ENCODE data around the gene SLC5A12. TPM values are rescaled to one million over a fixed set of nuclear protein-coding genes. Genes with fewer than 3 reads are reported as not detected.
"Not testable (repeated sequence)": the region's sequence is repeated elsewhere in the genome, so short reads cannot be mapped to it uniquely, and the experiment has no call there.

SLC5A12 gene
- total RNA-seq, 1 experiment from 2014 or later = not detected

DNA sequence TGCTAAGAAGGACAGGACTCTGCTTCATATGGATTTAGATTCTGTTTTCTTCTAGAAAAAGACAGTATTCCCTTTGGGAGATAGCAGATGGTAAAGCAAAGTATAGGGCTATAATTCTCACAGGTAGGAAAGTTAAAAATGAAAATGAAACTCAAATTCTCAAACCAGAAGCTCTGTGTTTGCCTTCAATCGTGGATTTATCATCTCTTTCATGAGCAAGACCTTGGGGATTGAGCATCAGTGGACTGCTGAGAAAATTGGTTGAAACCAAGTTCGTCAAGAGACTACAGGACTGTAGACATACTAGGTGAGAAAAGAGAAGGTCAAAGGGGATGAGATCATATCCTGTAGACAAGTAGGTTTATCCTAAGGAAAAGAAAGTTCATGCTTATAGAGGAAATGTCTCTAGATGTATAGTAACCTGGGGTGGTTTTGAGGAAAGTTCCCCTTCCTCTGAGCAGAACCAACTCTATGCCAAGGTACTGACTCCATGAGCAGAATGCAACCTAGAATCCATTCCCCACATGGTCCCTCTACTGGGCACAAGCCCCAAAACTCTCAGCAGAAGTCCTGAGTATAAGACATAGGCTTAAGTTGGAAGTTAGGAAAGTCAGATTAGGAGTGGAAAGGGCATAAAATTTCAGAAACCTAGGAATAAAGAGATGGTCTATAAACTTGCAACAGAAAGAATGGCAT lies 46.5 kb downstream of the SLC5A12 start:
- in situ Hi-C loops (cut with HindIII; ENCODE audit: low sequenced_read_pairs) = no loop called here

DNA sequence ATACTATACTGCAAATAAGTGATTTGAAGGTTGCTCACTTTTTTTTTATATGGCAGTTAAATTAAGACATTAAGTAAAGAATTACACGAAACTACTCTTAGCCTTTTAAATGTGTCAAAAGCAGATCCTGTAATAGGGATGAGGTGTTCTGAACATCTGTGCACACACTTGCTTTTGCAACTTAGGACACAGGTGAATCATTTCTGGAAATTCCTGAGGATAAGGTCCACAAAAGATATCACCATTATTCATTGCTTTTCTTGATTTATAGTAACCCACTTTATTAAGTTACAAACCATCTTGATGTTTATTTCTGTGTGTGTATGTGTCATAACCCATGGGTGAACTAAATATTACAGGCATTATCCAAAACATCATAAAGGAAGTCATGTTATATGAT lies 55.9 kb downstream of the SLC5A12 start:
- in situ Hi-C loops (cut with HindIII; ENCODE audit: low sequenced_read_pairs) = no loop called here
- DNase-seq (ENCODE audit: low spot score) = no peak

More for the DNA sequence above, 46.5 kb downstream of the SLC5A12 start:
- DNase-seq (ENCODE audit: low spot score) = no peak

DNA sequence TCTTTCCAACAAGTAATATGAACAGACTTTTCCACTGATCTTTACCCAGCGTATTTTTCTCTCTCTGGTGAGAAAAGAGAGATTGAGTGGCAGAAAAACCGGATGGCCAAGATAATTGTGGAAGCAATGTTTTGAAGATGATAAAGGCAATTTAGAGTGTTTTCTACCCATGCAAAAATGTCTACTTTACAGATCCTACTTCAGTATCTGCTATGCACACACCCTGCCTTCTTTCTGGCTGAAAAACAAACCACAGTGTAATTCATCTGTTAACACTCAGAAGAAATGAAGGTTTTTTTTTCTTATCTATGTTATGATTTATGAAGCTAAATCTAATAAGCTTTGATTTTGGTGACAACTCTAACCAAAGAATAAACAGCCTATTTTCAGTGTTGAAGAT lies 56.8 kb downstream of the SLC5A12 start:
- in situ Hi-C loops (cut with HindIII; ENCODE audit: low sequenced_read_pairs) = no loop called here
- no peak for DNase-seq (ENCODE audit: low spot score)

DNA sequence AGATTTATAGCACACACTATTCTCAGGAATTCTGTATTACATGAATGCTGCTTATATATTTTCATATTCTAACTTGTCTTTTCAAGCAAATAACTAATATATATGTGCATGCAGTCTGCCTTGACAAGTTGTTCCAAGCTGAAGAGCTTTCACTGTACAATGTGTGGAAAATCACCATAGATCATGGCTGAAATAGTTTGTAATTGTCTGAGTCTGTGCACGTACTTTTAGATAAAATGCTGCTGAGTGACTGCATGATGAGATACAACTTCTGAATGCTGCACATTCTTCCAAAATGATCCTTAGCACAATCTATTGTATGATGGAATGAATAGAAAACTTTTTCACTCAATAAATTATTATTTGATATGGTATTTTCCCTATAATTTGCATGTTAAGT lies 58.9 kb downstream of the SLC5A12 start:
- in situ Hi-C loops (cut with HindIII; ENCODE audit: low sequenced_read_pairs) = no loop called here
- DNase-seq (ENCODE audit: low spot score) = no peak

DNA sequence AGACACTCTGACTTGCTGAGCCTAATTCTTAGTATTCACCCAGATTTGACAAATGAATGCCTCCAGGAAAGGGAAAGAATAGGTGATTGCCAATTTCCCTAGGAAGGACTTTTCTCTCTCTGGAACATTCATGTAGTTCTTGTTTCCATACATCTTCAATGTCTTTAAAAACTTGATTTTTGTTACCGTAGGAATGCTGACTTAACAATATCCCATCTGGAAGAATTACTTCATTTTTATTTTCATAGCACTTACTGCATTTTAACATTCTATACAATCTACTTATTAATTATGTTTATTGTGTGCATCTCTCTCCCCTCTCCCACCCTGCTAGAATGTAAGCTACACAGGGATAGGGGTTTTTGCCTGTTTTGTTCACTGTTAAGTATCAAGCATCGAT lies 66.6 kb downstream of the SLC5A12 start:
- DNase-seq (ENCODE audit: low spot score) = no peak
- in situ Hi-C loops (cut with HindIII; ENCODE audit: low sequenced_read_pairs) = no loop called here

DNA sequence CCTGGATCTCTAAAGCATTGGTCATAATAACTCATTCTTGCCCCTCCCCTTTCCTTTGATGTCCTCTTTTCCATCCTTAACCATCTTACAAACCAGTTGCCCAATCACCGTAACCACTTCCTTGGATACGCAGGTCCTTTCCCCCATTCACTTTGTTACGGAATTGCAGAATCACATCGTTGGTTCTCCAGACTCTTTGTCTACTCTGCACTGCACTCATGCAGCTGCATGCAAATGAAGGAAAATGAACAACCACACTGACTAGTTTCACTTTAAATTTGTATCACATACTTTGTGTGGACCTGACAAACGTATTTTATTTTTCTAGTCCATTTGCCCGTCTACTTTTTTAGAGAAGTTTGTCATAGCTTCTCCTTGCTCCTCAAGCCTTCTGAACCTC lies 69.9 kb downstream of the SLC5A12 start:
- DNase-seq (ENCODE audit: low spot score) = no peak
- in situ Hi-C loops (cut with HindIII; ENCODE audit: low sequenced_read_pairs) = no loop called here

DNA sequence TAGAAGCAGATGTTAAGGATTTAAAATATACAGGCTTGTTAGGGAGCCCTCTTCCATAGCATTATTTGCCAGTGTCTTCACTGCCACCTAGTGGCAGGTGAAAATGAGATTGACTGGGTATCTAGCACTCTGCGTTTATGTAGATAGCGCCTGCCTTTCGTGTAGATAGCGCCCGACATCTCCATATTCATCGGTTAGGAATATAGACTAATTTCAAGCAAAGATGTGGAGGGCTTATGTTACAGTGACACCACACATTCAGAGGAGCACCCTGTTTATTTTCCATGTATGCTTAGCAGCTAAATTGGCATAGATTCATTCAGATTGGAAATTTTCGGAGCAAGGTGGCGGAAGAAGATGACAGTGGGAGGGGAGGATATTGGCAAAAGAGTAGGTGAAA lies 72.0 kb downstream of the SLC5A12 start:
- peak; percentile 32 for DNase-seq (ENCODE audit: low spot score)
- in situ Hi-C loops (cut with HindIII; ENCODE audit: low sequenced_read_pairs) = no loop called here

DNA sequence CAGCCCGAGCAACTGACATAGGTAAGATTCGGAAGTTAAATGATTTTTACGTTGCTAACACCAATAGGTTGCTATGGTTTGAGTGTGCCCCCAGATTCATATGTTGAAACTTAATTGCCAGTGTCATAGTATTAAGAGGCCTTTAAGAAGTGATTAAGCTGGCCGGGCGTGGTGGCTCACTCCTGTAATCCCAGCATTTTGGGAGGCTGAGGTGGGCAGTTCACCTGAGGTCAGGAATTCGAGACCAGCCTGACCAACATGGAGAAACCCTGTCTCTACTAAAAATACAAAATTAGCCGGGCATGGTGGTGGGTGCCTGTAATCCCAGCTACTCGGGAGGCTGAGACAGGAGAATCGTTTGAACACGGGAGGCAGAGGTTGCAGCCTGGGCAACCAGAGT lies 78.5 kb downstream of the SLC5A12 start:
- in situ Hi-C loops (cut with HindIII; ENCODE audit: low sequenced_read_pairs); DNase-seq (ENCODE audit: low spot score): not testable (repeated sequence)

DNA sequence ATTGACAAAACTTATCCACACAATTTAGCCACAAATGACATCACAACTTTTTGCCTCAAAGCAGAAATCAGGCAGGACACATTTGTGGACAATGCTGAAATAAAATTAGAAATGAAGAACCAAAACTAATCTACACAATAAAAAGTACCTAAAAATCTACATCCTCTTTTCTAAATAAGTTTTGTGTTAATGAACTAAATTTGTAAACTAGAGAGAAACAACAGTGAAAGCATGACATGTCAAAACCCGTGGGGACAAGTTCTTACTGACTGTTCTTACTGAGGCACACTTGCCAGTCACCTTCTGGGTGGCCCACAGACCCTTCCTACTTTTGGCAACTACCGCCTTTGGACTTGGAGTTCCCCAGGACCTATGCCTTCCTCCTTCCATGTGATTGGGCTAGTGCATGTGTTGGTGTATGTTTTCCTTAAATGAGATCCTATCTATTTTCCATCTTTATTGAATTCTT lies 89.1 kb downstream of the SLC5A12 start:
- in situ Hi-C loops (cut with HindIII; ENCODE audit: low sequenced_read_pairs) = no loop called here
- DNase-seq (ENCODE audit: low spot score) = no peak

DNA sequence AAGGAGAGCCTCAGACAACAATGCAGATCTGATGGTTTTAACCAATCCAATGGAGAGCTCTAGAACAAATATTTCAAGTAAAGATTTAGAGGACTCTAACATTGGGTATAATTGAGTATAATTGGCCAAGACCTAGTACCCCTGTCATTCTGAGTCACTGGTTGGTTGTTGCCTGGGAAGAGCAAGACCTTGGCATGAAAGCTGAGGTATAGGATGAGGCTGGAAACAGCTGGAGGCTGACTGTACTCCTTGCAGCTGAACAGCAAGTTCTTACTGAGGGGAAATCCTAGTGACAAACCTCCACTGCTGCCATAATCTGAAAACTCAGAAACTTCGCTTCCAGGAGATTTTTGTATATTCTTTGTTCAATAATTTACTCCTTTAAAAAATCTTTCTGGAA lies 95.5 kb downstream of the SLC5A12 start:
- in situ Hi-C loops (cut with HindIII; ENCODE audit: low sequenced_read_pairs) = no loop called here
- no peak for DNase-seq (ENCODE audit: low spot score)

DNA sequence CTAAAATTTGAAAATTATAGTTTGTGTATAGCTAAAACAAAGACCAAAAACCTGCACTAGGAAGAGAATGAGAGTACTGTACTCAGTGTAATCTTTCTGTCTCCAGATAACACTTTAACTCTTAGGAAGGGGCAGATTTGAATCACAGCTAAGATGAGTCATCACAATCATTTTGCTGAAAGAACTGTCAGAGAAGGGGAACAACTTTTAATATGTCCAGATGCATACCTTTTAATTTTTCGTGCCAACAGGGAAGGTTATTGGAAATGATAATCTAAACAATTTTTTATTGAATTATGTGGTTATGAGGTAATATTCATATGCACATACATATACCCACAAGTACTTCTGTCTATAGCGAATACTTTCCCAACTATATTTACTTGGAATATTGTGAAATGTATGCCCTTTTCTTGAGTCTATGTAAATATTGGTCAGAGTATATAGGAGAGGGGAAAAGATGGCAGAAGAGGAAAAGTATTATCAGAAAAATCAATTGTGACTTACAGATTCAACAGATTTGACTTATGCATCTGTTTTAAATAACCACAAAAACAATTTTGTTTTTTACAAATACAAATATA lies 98.7 kb downstream of the SLC5A12 start:
- in situ Hi-C loops (cut with HindIII; ENCODE audit: low sequenced_read_pairs) = no loop called here
- DNase-seq (ENCODE audit: low spot score) = no peak

DNA sequence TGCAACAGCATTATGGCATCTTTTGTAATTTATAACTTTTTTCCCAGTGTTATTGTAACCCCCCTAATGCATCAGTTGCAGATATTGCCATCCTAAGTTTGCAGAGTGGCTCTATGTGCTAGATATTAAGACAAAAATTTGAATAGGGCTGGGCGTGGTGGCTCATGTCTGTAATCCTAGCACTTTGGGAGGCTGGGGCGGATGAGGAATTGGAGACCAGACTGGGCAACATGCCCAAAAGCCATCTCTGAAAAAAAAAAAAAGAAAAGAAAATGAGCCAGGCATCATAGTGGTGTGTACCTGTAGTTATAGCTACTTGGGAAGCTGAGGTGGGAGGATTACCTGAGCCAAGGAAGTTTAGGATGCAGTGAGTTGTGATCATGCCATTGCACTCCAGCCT lies 99.7 kb downstream of the SLC5A12 start:
- DNase-seq (ENCODE audit: low spot score) = no peak
- in situ Hi-C loops (cut with HindIII; ENCODE audit: low sequenced_read_pairs) = no loop called here

DNA sequence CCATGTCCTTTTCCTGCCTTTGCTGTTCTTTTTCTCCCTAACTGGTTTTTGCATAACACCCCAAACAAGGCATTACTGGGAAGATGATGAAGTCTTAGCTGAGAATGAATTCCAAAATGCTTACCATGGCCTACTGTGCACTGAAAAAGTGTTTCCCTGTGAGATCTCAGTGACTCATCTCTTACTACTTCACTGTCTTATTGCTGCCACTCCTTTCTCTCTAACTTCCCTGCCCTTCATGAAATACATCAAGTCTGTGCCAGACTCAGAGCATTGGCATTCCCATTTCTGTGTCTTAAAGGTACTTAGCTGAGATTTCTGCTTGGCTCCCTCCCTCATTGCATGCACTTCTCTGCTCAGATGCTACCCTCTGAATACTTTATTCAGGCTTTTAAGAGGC lies 100.7 kb downstream of the SLC5A12 start:
- in situ Hi-C loops (cut with HindIII; ENCODE audit: low sequenced_read_pairs) = no loop called here
- DNase-seq (ENCODE audit: low spot score) = no peak

DNA sequence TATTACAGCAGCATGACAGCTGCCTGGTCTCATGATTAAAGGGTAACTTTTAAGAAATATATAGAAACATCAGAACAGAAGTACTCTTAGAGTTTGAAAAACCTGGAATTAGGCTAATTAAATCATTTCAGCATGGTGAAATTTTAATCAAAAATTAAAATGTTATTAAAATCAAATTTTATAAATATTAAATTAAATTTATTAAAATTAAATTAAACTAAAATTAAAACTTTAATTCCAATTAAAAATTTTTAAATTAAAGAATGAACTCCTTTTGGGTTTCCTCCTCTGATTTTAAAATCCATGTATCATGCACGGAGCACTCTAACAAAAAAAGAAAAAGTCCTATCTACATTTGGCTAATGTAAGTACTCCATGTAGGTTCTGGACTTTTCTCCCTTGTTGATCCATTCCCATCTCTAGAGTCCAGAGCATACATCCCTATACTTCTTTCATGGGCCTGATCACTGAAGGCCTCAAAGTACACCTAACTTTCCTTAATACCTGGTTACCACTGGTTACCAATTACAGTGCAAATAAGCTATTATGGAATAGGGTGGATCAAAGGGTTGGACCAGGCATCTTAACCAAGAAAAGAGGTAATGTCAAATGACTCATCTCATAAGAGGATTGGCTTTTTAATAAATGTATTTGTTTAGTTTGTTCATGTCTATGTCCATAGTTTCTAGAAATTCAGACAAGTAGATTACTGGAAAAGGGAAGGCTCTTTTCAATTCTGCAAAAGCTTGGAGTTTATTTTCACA lies 101.4 kb downstream of the SLC5A12 start:
- in situ Hi-C loops (cut with HindIII; ENCODE audit: low sequenced_read_pairs) = no loop called here

DNA sequence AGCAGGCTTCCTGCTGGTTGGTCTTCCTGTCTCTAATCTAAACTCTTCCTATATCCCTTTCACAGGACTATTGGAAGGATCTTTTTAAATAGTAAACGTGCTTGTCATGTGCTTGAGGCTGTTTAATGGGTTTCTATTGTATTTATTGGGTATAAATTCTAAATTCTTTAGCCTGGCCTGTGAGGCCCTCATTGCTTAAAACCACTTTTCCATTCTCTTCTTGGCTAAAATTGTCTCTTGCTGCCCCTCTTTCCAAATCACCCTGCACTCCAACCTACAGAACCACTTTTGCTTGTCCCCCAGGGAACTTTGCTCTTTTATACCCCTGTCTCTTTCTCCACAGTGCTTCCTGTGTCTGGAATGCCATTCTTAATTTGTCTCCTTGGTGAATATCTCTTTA lies 103.4 kb downstream of the SLC5A12 start:
- in situ Hi-C loops (cut with HindIII; ENCODE audit: low sequenced_read_pairs) = no loop called here
- no peak for DNase-seq (ENCODE audit: low spot score)

More for the DNA sequence above, 101.4 kb downstream of the SLC5A12 start:
- DNase-seq (ENCODE audit: low spot score) = no peak

Other genes starting within 250 kb of the SLC5A12 start
- not detected in 2 replicates for gene MUC15, start 149.8 kb downstream of the SLC5A12 start, total RNA-seq (2014; rRNA removed; shearing (Covaris generic))

All from G401 (cell line).